HepG2 (cell line): ENCODE data around the gene ZNF281. TPM values are rescaled to one million over a fixed set of nuclear protein-coding genes. Genes with fewer than 3 reads are reported as not detected.

Experiments used
- ATAC-seq: fragments of 200-7000 bp; cut with Tn5 transposase; 3 replicates; pipeline ENCODE4 v1.9.1; 2020; ENCODE audit warnings: mild to moderate bottlenecking, moderate library complexity
- BruUV-seq: library from RNA; stranded (reverse); fragments of 400-500 nt; replicated peaks from 2 replicates; lab custom pipeline; 2021; lab: Mats Ljungman, UMichigan
- CTCF ChIA-PET: fragments of 300-600 bp; formaldehyde crosslinking; extraction: SDS; loops from one replicate; lab custom pipeline; 2021; ENCODE audit warnings: low total read pairs, inconsistent platforms, low intra/inter-chr PET ratio; lab: Yijun Ruan, JAX
- POLR2A ChIA-PET: fragments of 350-600 bp; sonication (Branson Sonifier 250); formaldehyde crosslinking; loops from one replicate; lab custom pipeline; 2020; ENCODE audit warnings: antibody characterized with exemption, inconsistent platforms; lab: Yijun Ruan, JAX
- DNase-seq: peaks from one replicate; pipeline ENCODE4 v3.0.0-alpha.2; 2015; ENCODE audit warnings: low spot score
- FAIRE-seq: peaks from 3 replicates; lab custom pipeline; 2011; peaks lifted over from hg19 to GRCh38; lab: Jason Lieb, UNC
- H2AFZ ChIP-seq: one replicate; pipeline ENCODE4 v1.6.1; 2011; ENCODE audit warnings: low read length, inconsistent platforms
- H3K27ac ChIP-seq: fragments of 300-600 bp; 3 replicates; pipeline ENCODE4 v1.8.0; 2011; ENCODE audit warnings: mixed run types, mild to moderate bottlenecking, mixed read lengths, low read length, inconsistent platforms; ENCODE audit not compliant: insufficient read depth; ENCODE audit errors: extremely low read length
- H3K27me3 ChIP-seq, 2 experiments: fragments of 200-600 bp in 1 of 2; 2 replicates in 1 of 2; 3 replicates in 1 of 2; pipeline versions ENCODE4 v1.6.0 to v1.8.0; 2011; ENCODE audit warnings: low read length in 2 of 2, mild to moderate bottlenecking in 2 of 2, moderate library complexity in 2 of 2, inconsistent platforms in 1 of 2; ENCODE audit not compliant: insufficient read depth in 2 of 2, control insufficient read depth in 1 of 2
- H3K36me3 ChIP-seq, 2 experiments: fragments of 200-600 bp in 1 of 2; replicated peaks in 1 of 2; 2 replicates in 1 of 2; 3 replicates in 1 of 2; pipeline versions ENCODE4 v1.5.1 to v1.8.0; 2011; ENCODE audit warnings: low read length in 2 of 2, inconsistent platforms in 1 of 2; ENCODE audit not compliant: insufficient read depth in 2 of 2, control insufficient read depth in 1 of 2
- H3K4me1 ChIP-seq: 2 replicates; pipeline ENCODE4 v1.5.1; 2012; ENCODE audit warnings: low read length, inconsistent platforms; ENCODE audit not compliant: insufficient read depth
- H3K4me2 ChIP-seq: 2 replicates; pipeline ENCODE4 v1.6.0; 2011; ENCODE audit warnings: low read depth, low read length, inconsistent platforms
- H3K4me3 ChIP-seq, 3 experiments: fragments of 200-600 bp in 1 of 3; sonication (generic), shearing (Covaris generic) in 1 of 3; replicated peaks in 1 of 3; 2 replicates each; pipeline ENCODE4 v1.5.1; 2011 to 2016; ENCODE audit warnings: low read length in 3 of 3, inconsistent platforms in 2 of 3, low read depth in 2 of 3, mild to moderate bottlenecking in 2 of 3, control low read depth in 1 of 3, mixed read lengths in 1 of 3; ENCODE audit not compliant: insufficient read depth in 1 of 3
- H3K79me2 ChIP-seq: one replicate; pipeline ENCODE4 v1.6.1; 2011; ENCODE audit warnings: low read length, inconsistent platforms; ENCODE audit not compliant: insufficient read depth
- H3K9ac ChIP-seq: 2 replicates; pipeline ENCODE4 v1.6.0; 2011; ENCODE audit warnings: mild to moderate bottlenecking, low read depth, low read length, inconsistent platforms; ENCODE audit not compliant: insufficient read depth
- H3K9me3 ChIP-seq: 2 replicates; pipeline ENCODE4 v1.5.1; 2012; ENCODE audit warnings: mild to moderate bottlenecking, low read length
- H4K20me1 ChIP-seq: 2 replicates; pipeline ENCODE4 v1.6.0; 2011; ENCODE audit warnings: inconsistent platforms, mild to moderate bottlenecking, low read length, moderate library complexity; ENCODE audit not compliant: insufficient read depth
- KAT2B ChIP-seq: fragments of 150-350 bp; IDR thresholded peaks from 2 replicates; pipeline ENCODE4 v1.6.1; 2014; ENCODE audit warnings: low read depth, low read length, borderline replicate concordance
- KLF13 ChIP-seq: sonication (generic); formaldehyde crosslinking; IDR thresholded peaks from 2 replicates; pipeline ENCODE4 v1.4.0; 2020; ENCODE audit warnings: mild to moderate bottlenecking, missing genetic modification reagents
- NFIB ChIP-seq: sonication (generic); formaldehyde crosslinking; IDR thresholded peaks from 2 replicates; pipeline ENCODE4 v1.9.0; 2021; ENCODE audit warnings: missing genetic modification reagents, mild to moderate bottlenecking, borderline replicate concordance
- NFIC ChIP-seq: IDR thresholded peaks from 2 replicates; pipeline ENCODE4 v1.6.1; 2012; ENCODE audit warnings: mild to moderate bottlenecking, low read length, inconsistent platforms
- TAF15 ChIP-seq: fragments of 200-400 bp; formaldehyde crosslinking; IDR thresholded peaks from one replicate; pipeline ENCODE4 v1.6.1; 2018; ENCODE audit warnings: mild to moderate bottlenecking, low read depth, low read length; ENCODE audit not compliant: poor library complexity, severe bottlenecking
- YEATS2 ChIP-seq: sonication (generic); formaldehyde crosslinking; IDR thresholded peaks from 2 replicates; pipeline ENCODE4 v1.4.0; 2020; ENCODE audit warnings: missing genetic modification reagents, borderline replicate concordance
- ZNF274 ChIP-seq: sonication (generic); formaldehyde crosslinking; IDR thresholded peaks from 2 replicates; pipeline ENCODE4 v1.5.1; 2020; ENCODE audit warnings: mild to moderate bottlenecking, missing genetic modification reagents
- ZNF292 ChIP-seq: sonication (generic); formaldehyde crosslinking; IDR thresholded peaks from 2 replicates; pipeline ENCODE4 v1.8.1; 2022; ENCODE audit warnings: mild to moderate bottlenecking, low read depth, missing genetic modification reagents, borderline replicate concordance
- ZNF652 ChIP-seq: IDR thresholded peaks from 2 replicates; pipeline ENCODE4 v1.6.1; 2016; ENCODE audit warnings: low read depth, borderline replicate concordance
- ZNF749 ChIP-seq: sonication (generic); formaldehyde crosslinking; IDR thresholded peaks from 2 replicates; pipeline ENCODE4 v1.8.0; 2022; ENCODE audit warnings: mild to moderate bottlenecking, missing genetic modification reagents, moderate library complexity, borderline replicate concordance
- ZNF777 ChIP-seq: sonication (generic); formaldehyde crosslinking; IDR thresholded peaks from 2 replicates; pipeline ENCODE4 v1.4.0; 2020; ENCODE audit warnings: missing genetic modification reagents
- ZNF879 ChIP-seq: sonication (generic); formaldehyde crosslinking; IDR thresholded peaks from 2 replicates; pipeline ENCODE4 v1.8.1; 2023; ENCODE audit warnings: missing genetic modification reagents
- WGBS: methylation state at CpG from one replicate; pipeline ENCODE4 v1.1.6; 2017; ENCODE audit warnings: low lambda C conversion rate; 5-methylcytosine and 5-hydroxymethylcytosine counted together
- in situ Hi-C: cut with HindIII; loops from 2 replicates; pipeline ENCODE4 v1.10.0; 2017; ENCODE audit warnings: low pct_unique_long_range_greater_than_20kb; ENCODE audit not compliant: extremely low pct_ligation_motif_present
- intact Hi-C: fragments of 100-400 bp; cut with micrococcal nuclease; formaldehyde crosslinking; loops from one replicate; pipeline ENCODE4 v1.10.0; 2022; ENCODE audit not compliant: unreplicated experiment
- polyA plus RNA-seq, 8 experiments: library from polyadenylated mRNA; depleted of rRNA in 3 of 8; stranded (reverse) in 7 of 8; unstranded in 1 of 8; fragments of >200 nt; fragmentation: Illumina TruSeq in 4 of 8; extraction: Trizol in 4 of 8; gene quantifications; 2 replicates each; pipeline versions ENCODE4 v1.2.1 to v1.2.3, GENCODE V29; 2011 to 2016; ENCODE audit warnings: low read depth in 4 of 8, missing spikeins in 1 of 8, mixed read lengths in 1 of 8; ENCODE audit not compliant: insufficient read depth in 1 of 8
- total RNA-seq, 5 experiments: library from RNA; depleted of rRNA; stranded (reverse); fragments of >200 nt; fragmentation: Illumina TruSeq; extraction: Trizol; gene quantifications; 2 replicates each; pipeline ENCODE4 v1.2.3, GENCODE V29; 2016; ENCODE audit warnings: low read depth in 1 of 5
- TF ChIP-seq, protein P1 (sequence below): sonication (generic); formaldehyde crosslinking; conservative IDR thresholded peaks from 2 replicates; pipeline ENCODE4 v1.8.0; 2022; ENCODE audit warnings: mild to moderate bottlenecking, moderate library complexity, missing genetic modification reagents
- TF ChIP-seq, protein P2 (sequence below): sonication (generic); formaldehyde crosslinking; IDR thresholded peaks from 2 replicates; pipeline ENCODE4 v1.4.0; 2020; ENCODE audit warnings: missing genetic modification reagents; ENCODE audit errors: not compliant biosample characterization
- TF ChIP-seq, protein P3 (sequence below): sonication (generic); formaldehyde crosslinking; conservative IDR thresholded peaks from 2 replicates; pipeline ENCODE4 v1.4.0; 2020; ENCODE audit warnings: mild to moderate bottlenecking, missing genetic modification reagents, moderate library complexity
- TF ChIP-seq, protein P4 (sequence below): IDR thresholded peaks from 2 replicates; pipeline ENCODE4 v1.6.1; 2016

Gene ZNF281
- total and polyA plus RNA-seq, 2 of the 13 experiments (the other 11 are each of a cell fraction or from before 2014, with no cell fraction given): 7.7 to 20.6 TPM

DNA sequence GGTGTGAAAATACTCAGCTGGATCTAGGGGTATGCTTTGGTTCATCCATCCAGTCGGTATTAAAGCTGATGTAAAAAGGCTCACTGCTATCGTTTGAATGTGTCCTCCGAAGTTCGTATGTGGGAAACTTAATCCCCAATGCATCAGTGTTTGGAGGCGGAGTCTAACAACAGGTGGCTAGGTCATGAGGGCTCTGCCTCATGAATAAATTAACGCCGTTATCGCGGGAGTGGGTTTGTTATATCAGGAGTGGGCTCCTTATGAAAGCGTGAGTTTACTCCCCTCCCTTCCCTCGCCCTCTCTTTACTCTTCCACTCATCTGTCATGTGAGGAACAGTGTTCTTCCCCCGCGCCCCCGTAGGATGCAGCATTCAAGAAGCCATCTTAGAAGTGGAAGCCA lies 48.9 kb upstream of the ZNF281 start:
- Histone ChIP-seq H3K9ac (no peak overlapping the region), H3K27me3 (no peaks in the 10 kb centered on the region; a peak in 1 of 5 replicates), H3K4me1 (no peaks in the 10 kb centered on the region), H2AFZ (no peak overlapping the region), H3K4me2 (no peak overlapping the region), H3K4me3 (no peak overlapping the region), H3K79me2 (no peaks in the 10 kb centered on the region), H3K9me3 (no peaks in the 10 kb centered on the region), H3K27ac (no peak overlapping the region), H3K36me3 (no peaks in the 10 kb centered on the region), H4K20me1 (no peaks in the 10 kb centered on the region)
- FAIRE-seq: no peak
- no peak for DNase-seq
- ChIA-PET CTCF (no interaction called here), POLR2A (no interaction called here)
- no TSS peak for BruUV-seq
- intact Hi-C loops (no loop called here), in situ Hi-C loops (no loop called here)
- no peak for ATAC-seq
- 67% methylated on average over 14 of the region's 14 CpGs for WGBS
- TF ChIP-seq, protein P1, sequence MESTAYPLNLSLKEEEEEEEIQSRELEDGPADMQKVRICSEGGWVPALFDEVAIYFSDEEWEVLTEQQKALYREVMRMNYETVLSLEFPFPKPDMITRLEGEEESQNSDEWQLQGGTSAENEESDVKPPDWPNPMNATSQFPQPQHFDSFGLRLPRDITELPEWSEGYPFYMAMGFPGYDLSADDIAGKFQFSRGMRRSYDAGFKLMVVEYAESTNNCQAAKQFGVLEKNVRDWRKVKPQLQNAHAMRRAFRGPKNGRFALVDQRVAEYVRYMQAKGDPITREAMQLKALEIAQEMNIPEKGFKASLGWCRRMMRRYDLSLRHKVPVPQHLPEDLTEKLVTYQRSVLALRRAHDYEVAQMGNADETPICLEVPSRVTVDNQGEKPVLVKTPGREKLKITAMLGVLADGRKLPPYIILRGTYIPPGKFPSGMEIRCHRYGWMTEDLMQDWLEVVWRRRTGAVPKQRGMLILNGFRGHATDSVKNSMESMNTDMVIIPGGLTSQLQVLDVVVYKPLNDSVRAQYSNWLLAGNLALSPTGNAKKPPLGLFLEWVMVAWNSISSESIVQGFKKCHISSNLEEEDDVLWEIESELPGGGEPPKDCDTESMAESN (CRISPR knock-in tag): no peak
- TF ChIP-seq YEATS2 (CRISPR knock-in tag) (no peak), ZNF749 (CRISPR knock-in tag) (no peak), ZNF274 (CRISPR knock-in tag) (no peak), ZNF879 (no peak), NFIC (no peak), KLF13 (CRISPR knock-in tag) (no peak), ZNF292 (no peak), TAF15 (no peak), NFIB (CRISPR knock-in tag) (no peak), ZNF652 (no peak), KAT2B (no peak), ZNF777 (CRISPR knock-in tag) (no peak)
- TF ChIP-seq, protein P2, sequence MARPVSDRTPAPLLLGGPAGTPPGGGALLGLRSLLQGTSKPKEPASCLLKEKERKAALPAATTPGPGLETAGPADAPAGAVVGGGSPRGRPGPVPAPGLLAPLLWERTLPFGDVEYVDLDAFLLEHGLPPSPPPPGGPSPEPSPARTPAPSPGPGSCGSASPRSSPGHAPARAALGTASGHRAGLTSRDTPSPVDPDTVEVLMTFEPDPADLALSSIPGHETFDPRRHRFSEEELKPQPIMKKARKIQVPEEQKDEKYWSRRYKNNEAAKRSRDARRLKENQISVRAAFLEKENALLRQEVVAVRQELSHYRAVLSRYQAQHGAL (CRISPR knock-in tag): no peak
- TF ChIP-seq, protein P3, sequence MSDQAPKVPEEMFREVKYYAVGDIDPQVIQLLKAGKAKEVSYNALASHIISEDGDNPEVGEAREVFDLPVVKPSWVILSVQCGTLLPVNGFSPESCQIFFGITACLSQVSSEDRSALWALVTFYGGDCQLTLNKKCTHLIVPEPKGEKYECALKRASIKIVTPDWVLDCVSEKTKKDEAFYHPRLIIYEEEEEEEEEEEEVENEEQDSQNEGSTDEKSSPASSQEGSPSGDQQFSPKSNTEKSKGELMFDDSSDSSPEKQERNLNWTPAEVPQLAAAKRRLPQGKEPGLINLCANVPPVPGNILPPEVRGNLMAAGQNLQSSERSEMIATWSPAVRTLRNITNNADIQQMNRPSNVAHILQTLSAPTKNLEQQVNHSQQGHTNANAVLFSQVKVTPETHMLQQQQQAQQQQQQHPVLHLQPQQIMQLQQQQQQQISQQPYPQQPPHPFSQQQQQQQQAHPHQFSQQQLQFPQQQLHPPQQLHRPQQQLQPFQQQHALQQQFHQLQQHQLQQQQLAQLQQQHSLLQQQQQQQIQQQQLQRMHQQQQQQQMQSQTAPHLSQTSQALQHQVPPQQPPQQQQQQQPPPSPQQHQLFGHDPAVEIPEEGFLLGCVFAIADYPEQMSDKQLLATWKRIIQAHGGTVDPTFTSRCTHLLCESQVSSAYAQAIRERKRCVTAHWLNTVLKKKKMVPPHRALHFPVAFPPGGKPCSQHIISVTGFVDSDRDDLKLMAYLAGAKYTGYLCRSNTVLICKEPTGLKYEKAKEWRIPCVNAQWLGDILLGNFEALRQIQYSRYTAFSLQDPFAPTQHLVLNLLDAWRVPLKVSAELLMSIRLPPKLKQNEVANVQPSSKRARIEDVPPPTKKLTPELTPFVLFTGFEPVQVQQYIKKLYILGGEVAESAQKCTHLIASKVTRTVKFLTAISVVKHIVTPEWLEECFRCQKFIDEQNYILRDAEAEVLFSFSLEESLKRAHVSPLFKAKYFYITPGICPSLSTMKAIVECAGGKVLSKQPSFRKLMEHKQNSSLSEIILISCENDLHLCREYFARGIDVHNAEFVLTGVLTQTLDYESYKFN (CRISPR knock-in tag): no peak
- TF ChIP-seq, protein P4, sequence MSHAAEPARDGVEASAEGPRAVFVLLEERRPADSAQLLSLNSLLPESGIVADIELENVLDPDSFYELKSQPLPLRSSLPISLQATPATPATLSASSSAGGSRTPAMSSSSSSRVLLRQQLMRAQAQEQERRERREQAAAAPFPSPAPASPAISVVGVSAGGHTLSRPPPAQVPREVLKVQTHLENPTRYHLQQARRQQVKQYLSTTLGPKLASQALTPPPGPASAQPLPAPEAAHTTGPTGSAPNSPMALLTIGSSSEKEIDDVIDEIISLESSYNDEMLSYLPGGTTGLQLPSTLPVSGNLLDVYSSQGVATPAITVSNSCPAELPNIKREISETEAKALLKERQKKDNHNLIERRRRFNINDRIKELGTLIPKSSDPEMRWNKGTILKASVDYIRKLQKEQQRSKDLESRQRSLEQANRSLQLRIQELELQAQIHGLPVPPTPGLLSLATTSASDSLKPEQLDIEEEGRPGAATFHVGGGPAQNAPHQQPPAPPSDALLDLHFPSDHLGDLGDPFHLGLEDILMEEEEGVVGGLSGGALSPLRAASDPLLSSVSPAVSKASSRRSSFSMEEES (CRISPR knock-in tag): no peak
